Measurements from ENCODE around the gene FGF19. TPM values are rescaled to one million over a fixed set of nuclear protein-coding genes. Genes with fewer than 3 reads are reported as not detected.

Gene FGF19
- total and polyA plus RNA-seq, 5 donors from 2014 or later, result not detected

GRCh38 chr11:69704508-69705253 lies 859 bp upstream of the FGF19 start:
- H3K36me3 Mint-ChIP-seq, result no peaks in the 10 kb centered on the region
- Histone ChIP-seq H3K27me3 (ENCODE audit: control insufficient read depth, insufficient read depth, low read length) (peaks cover 14% of the 10 kb centered on the region), H3K27ac (ENCODE audit: insufficient read depth, low read length, poor library complexity, severe bottlenecking) (no peak overlapping the region), H3K36me3 (ENCODE audit: control insufficient read depth, insufficient read depth, low read length) (no peaks in the 10 kb centered on the region), H3K9me3 (ENCODE audit: control insufficient read depth in 2 of 2, low read length in 2 of 2) (no peaks in the 10 kb centered on the region), H3K4me3 (ENCODE audit: low read depth, low read length) (no peak overlapping the region), H3K4me1 (ENCODE audit: control insufficient read depth, insufficient read depth, low read length, poor library complexity, severe bottlenecking) (peaks cover 12% of the 10 kb centered on the region)
- no peaks in the 10 kb centered on the region for H3K9me3 Mint-ChIP-seq
- no peak overlapping the region for H3K27ac Mint-ChIP-seq
- no peak overlapping the region for H3K4me3 Mint-ChIP-seq
- peaks cover 0 to 12% (median 6%) of the 10 kb centered on the region in 4 donors for H3K4me1 Mint-ChIP-seq
- ATAC-seq (ENCODE audit: low read depth in 2 of 2), result no peak
- no peak for DNase-seq
- peaks cover 43% of the 10 kb centered on the region for H3K27me3 Mint-ChIP-seq

- no peak for DNase-seq
- Histone ChIP-seq H3K27me3 (ENCODE audit: control insufficient read depth, insufficient read depth, low read length) (peaks cover 15% of the 10 kb centered on the region), H3K4me3 (ENCODE audit: low read depth, low read length) (no peak overlapping the region), H3K9me3 (ENCODE audit: control insufficient read depth in 2 of 2, low read length in 2 of 2) (no peaks in the 10 kb centered on the region), H3K36me3 (ENCODE audit: control insufficient read depth, insufficient read depth, low read length) (no peaks in the 10 kb centered on the region), H3K27ac (ENCODE audit: insufficient read depth, low read length, poor library complexity, severe bottlenecking) (no peak overlapping the region), H3K4me1 (ENCODE audit: control insufficient read depth, insufficient read depth, low read length, poor library complexity, severe bottlenecking) (peaks cover 12% of the 10 kb centered on the region)
- no peak overlapping the region for H3K4me3 Mint-ChIP-seq
- peaks cover 0 to 12% (median 6%) of the 10 kb centered on the region in 4 donors for H3K4me1 Mint-ChIP-seq
- peaks cover 48% of the 10 kb centered on the region for H3K27me3 Mint-ChIP-seq
- H3K9me3 Mint-ChIP-seq, result no peaks in the 10 kb centered on the region
- no peaks in the 10 kb centered on the region for H3K36me3 Mint-ChIP-seq
- no peak overlapping the region for H3K27ac Mint-ChIP-seq
- no peak for ATAC-seq (ENCODE audit: low read depth in 2 of 2)
These were observed 412 bp downstream of the FGF19 start for GRCh38 chr11:69703453-69703767.

GRCh38 chr11:69702769-69703452 lies 911 bp downstream of the FGF19 start:
- H3K9me3 ChIP-seq (ENCODE audit: control insufficient read depth in 2 of 2, low read length in 2 of 2), result no peaks in the 10 kb centered on the region
- H3K27me3 ChIP-seq (ENCODE audit: control insufficient read depth, insufficient read depth, low read length), result peaks cover 15% of the 10 kb centered on the region
- ATAC-seq (ENCODE audit: low read depth in 2 of 2), result no peak

GRCh38 chr11:69702239-69702691 lies 1.6 kb downstream of the FGF19 start:
- ATAC-seq (ENCODE audit: low read depth in 2 of 2) (no peak), DNase-seq (no peak)
- Mint-ChIP-seq H3K9me3 (no peaks in the 10 kb centered on the region), H3K27ac (no peak overlapping the region), H3K4me1 (peaks cover 0 to 12% (median 6%) of the 10 kb centered on the region in 4 donors), H3K27me3 (peaks cover 50% of the 10 kb centered on the region), H3K4me3 (no peak overlapping the region), H3K36me3 (no peaks in the 10 kb centered on the region)
- no peak overlapping the region for H3K4me3 ChIP-seq (ENCODE audit: low read depth, low read length)
- H3K27me3 ChIP-seq (ENCODE audit: control insufficient read depth, insufficient read depth, low read length), result peaks cover 13% of the 10 kb centered on the region
- H3K4me1 ChIP-seq (ENCODE audit: control insufficient read depth, insufficient read depth, low read length, poor library complexity, severe bottlenecking), result peaks cover 12% of the 10 kb centered on the region
- no peak overlapping the region for H3K27ac ChIP-seq (ENCODE audit: insufficient read depth, low read length, poor library complexity, severe bottlenecking)
- no peaks in the 10 kb centered on the region for H3K9me3 ChIP-seq (ENCODE audit: control insufficient read depth in 2 of 2, low read length in 2 of 2)
- no peaks in the 10 kb centered on the region for H3K36me3 ChIP-seq (ENCODE audit: control insufficient read depth, insufficient read depth, low read length)

More at GRCh38 chr11:69702769-69703452, 911 bp downstream of the FGF19 start:
- H3K27ac Mint-ChIP-seq, result no peak overlapping the region
- DNase-seq, result no peak
- peaks cover 53% of the 10 kb centered on the region for H3K27me3 Mint-ChIP-seq
- Histone ChIP-seq H3K4me3 (ENCODE audit: low read depth, low read length) (no peak overlapping the region), H3K36me3 (ENCODE audit: control insufficient read depth, insufficient read depth, low read length) (no peaks in the 10 kb centered on the region), H3K27ac (ENCODE audit: insufficient read depth, low read length, poor library complexity, severe bottlenecking) (no peak overlapping the region), H3K4me1 (ENCODE audit: control insufficient read depth, insufficient read depth, low read length, poor library complexity, severe bottlenecking) (peaks cover 12% of the 10 kb centered on the region)
- H3K4me1 Mint-ChIP-seq, result peaks cover 0 to 12% (median 6%) of the 10 kb centered on the region in 4 donors
- H3K36me3 Mint-ChIP-seq, result no peaks in the 10 kb centered on the region
- H3K9me3 Mint-ChIP-seq, result no peaks in the 10 kb centered on the region
- H3K4me3 Mint-ChIP-seq, result no peak overlapping the region

- H3K36me3 Mint-ChIP-seq, result no peaks in the 10 kb centered on the region
- no peak overlapping the region for H3K4me3 Mint-ChIP-seq
- no peak overlapping the region for H3K27ac ChIP-seq (ENCODE audit: insufficient read depth, low read length, poor library complexity, severe bottlenecking)
- peaks cover 12% of the 10 kb centered on the region for H3K4me1 ChIP-seq (ENCODE audit: control insufficient read depth, insufficient read depth, low read length, poor library complexity, severe bottlenecking)
- no peak overlapping the region for H3K4me3 ChIP-seq (ENCODE audit: low read depth, low read length)
- H3K4me1 Mint-ChIP-seq, result peaks cover 0 to 11% (median 3%) of the 10 kb centered on the region in 4 donors
- DNase-seq (no peak), ATAC-seq (ENCODE audit: low read depth in 2 of 2) (no peak)
- no peaks in the 10 kb centered on the region for H3K36me3 ChIP-seq (ENCODE audit: control insufficient read depth, insufficient read depth, low read length)
- H3K27me3 Mint-ChIP-seq, result peaks cover 44% of the 10 kb centered on the region
- no peaks in the 10 kb centered on the region for H3K9me3 ChIP-seq (ENCODE audit: control insufficient read depth in 2 of 2, low read length in 2 of 2)
- H3K27ac Mint-ChIP-seq, result no peak overlapping the region
- H3K9me3 Mint-ChIP-seq, result no peaks in the 10 kb centered on the region
- peaks cover 12% of the 10 kb centered on the region for H3K27me3 ChIP-seq (ENCODE audit: control insufficient read depth, insufficient read depth, low read length)
These were observed 3.3 kb downstream of the FGF19 start for GRCh38 chr11:69700278-69701140.

- ATAC-seq (ENCODE audit: low read depth in 2 of 2), result no peak
- H3K27me3 Mint-ChIP-seq, result peaks cover 46% of the 10 kb centered on the region
- peaks cover 12% of the 10 kb centered on the region for H3K27me3 ChIP-seq (ENCODE audit: control insufficient read depth, insufficient read depth, low read length)
These were observed 4.6 kb downstream of the FGF19 start for GRCh38 chr11:69699213-69699612.

GRCh38 chr11:69698362-69698761 lies 5.5 kb downstream of the FGF19 start:
- peaks cover 0 to 4% (median under 1%) of the 10 kb centered on the region in 4 donors for H3K4me1 Mint-ChIP-seq
- DNase-seq (no peak), ATAC-seq (ENCODE audit: low read depth in 2 of 2) (no peak)
- H3K4me3 Mint-ChIP-seq, result no peak overlapping the region
- peaks cover 46% of the 10 kb centered on the region for H3K27me3 Mint-ChIP-seq
- Histone ChIP-seq H3K4me1 (ENCODE audit: control insufficient read depth, insufficient read depth, low read length, poor library complexity, severe bottlenecking) (no peaks in the 10 kb centered on the region), H3K4me3 (ENCODE audit: low read depth, low read length) (no peak overlapping the region), H3K27ac (ENCODE audit: insufficient read depth, low read length, poor library complexity, severe bottlenecking) (no peak overlapping the region), H3K9me3 (ENCODE audit: control insufficient read depth in 2 of 2, low read length in 2 of 2) (no peaks in the 10 kb centered on the region), H3K36me3 (ENCODE audit: control insufficient read depth, insufficient read depth, low read length) (no peaks in the 10 kb centered on the region), H3K27me3 (ENCODE audit: control insufficient read depth, insufficient read depth, low read length) (peaks cover 12% of the 10 kb centered on the region)
- no peak overlapping the region for H3K27ac Mint-ChIP-seq
- H3K36me3 Mint-ChIP-seq, result no peaks in the 10 kb centered on the region
- H3K9me3 Mint-ChIP-seq, result no peaks in the 10 kb centered on the region

More at GRCh38 chr11:69699213-69699612, 4.6 kb downstream of the FGF19 start:
- no peak overlapping the region for H3K27ac ChIP-seq (ENCODE audit: insufficient read depth, low read length, poor library complexity, severe bottlenecking)
- no peak overlapping the region for H3K4me3 ChIP-seq (ENCODE audit: low read depth, low read length)
- H3K4me1 ChIP-seq (ENCODE audit: control insufficient read depth, insufficient read depth, low read length, poor library complexity, severe bottlenecking), result peaks cover 4% of the 10 kb centered on the region
- H3K36me3 Mint-ChIP-seq, result no peaks in the 10 kb centered on the region
- no peak overlapping the region for H3K27ac Mint-ChIP-seq
- H3K4me1 Mint-ChIP-seq, result peaks cover 0 to 4% (median under 1%) of the 10 kb centered on the region in 4 donors
- H3K4me3 Mint-ChIP-seq, result no peak overlapping the region
- H3K36me3 ChIP-seq (ENCODE audit: control insufficient read depth, insufficient read depth, low read length), result no peaks in the 10 kb centered on the region
- no peaks in the 10 kb centered on the region for H3K9me3 ChIP-seq (ENCODE audit: control insufficient read depth in 2 of 2, low read length in 2 of 2)
- no peaks in the 10 kb centered on the region for H3K9me3 Mint-ChIP-seq
- DNase-seq, result no peak

Measured in CD4-positive, CD25-positive, alpha-beta regulatory T cell (primary cell).